Endothelial cell (in vitro differentiated cells): ENCODE results near the gene ALDH3A2. TPM values are rescaled to one million over a fixed set of nuclear protein-coding genes. Genes with fewer than 3 reads are reported as not detected.

Experiments used
- DNase-seq: peaks from one replicate; pipeline ENCODE4 v3.0.0; 2021; ENCODE audit warnings: low spot score
- H3K27ac Mint-ChIP-seq: one replicate; pipeline ENCODE4 v1.8.0; 2021; ENCODE audit warnings: mixed read lengths, inconsistent platforms; ENCODE audit not compliant: unreplicated experiment
- H3K27me3 Mint-ChIP-seq: one replicate; pipeline ENCODE4 v1.8.0; 2021; ENCODE audit warnings: mild to moderate bottlenecking, moderate library complexity, mixed read lengths, inconsistent platforms; ENCODE audit not compliant: unreplicated experiment
- H3K36me3 Mint-ChIP-seq: one replicate; pipeline ENCODE4 v1.8.0; 2021; ENCODE audit warnings: mild to moderate bottlenecking, low read depth, mixed read lengths, inconsistent platforms; ENCODE audit not compliant: unreplicated experiment
- H3K4me1 Mint-ChIP-seq: one replicate; pipeline ENCODE4 v1.8.0; 2021; ENCODE audit warnings: mild to moderate bottlenecking, mixed read lengths, inconsistent platforms; ENCODE audit not compliant: unreplicated experiment
- H3K4me3 Mint-ChIP-seq: one replicate; pipeline ENCODE4 v1.8.0; 2021; ENCODE audit warnings: mild to moderate bottlenecking, mixed read lengths, inconsistent platforms; ENCODE audit not compliant: unreplicated experiment
- H3K9me3 Mint-ChIP-seq: one replicate; pipeline ENCODE4 v1.8.0; 2021; ENCODE audit warnings: mixed read lengths, inconsistent platforms; ENCODE audit not compliant: unreplicated experiment
- CTCF ChIP-seq: fragments of 200-600 bp; sonication (generic); IDR thresholded peaks from one replicate; pipeline ENCODE4 v1.5.0; 2021; ENCODE audit warnings: antibody characterized with exemption; ENCODE audit not compliant: unreplicated experiment
- total RNA-seq: library from RNA; stranded (reverse); fragmentation: NEBNext Ultra II Directional; extraction: Animal tissue kit (Norgen Biotek cat#: 25700); gene quantifications from one replicate; pipeline ENCODE4 v1.2.1, GENCODE V29; 2021; ENCODE audit not compliant: unreplicated experiment

Gene ALDH3A2
- total RNA-seq, 1 donor from 2014 or later = 21.0 TPM

- no peak overlapping the region for H3K4me3 Mint-ChIP-seq
- peaks cover 19% of the 10 kb centered on the region for H3K36me3 Mint-ChIP-seq
- H3K27me3 Mint-ChIP-seq = no peaks in the 10 kb centered on the region
- peaks cover 18% of the 10 kb centered on the region for H3K9me3 Mint-ChIP-seq
- TF ChIP-seq CTCF = no peak
- H3K4me1 Mint-ChIP-seq = no peaks in the 10 kb centered on the region
- no peak for DNase-seq
- H3K27ac Mint-ChIP-seq = no peak overlapping the region
These were observed 30.5 kb upstream of the ALDH3A2 start for GRCh38 chr17:19618015-19618414.

GRCh38 chr17:19619705-19620325, 28.7 kb upstream of the ALDH3A2 start:
- no peak for TF ChIP-seq CTCF
- peaks cover 19% of the 10 kb centered on the region for H3K36me3 Mint-ChIP-seq
- no peaks in the 10 kb centered on the region for H3K27me3 Mint-ChIP-seq
- DNase-seq = no peak
- no peaks in the 10 kb centered on the region for H3K4me1 Mint-ChIP-seq
- no peak overlapping the region for H3K27ac Mint-ChIP-seq
- H3K9me3 Mint-ChIP-seq = peaks cover 18% of the 10 kb centered on the region
- no peak overlapping the region for H3K4me3 Mint-ChIP-seq

GRCh38 chr17:19621697-19622096, 26.9 kb upstream of the ALDH3A2 start:
- TF ChIP-seq CTCF = no peak
- Mint-ChIP-seq H3K4me3 (no peak overlapping the region), H3K36me3 (peaks cover 18% of the 10 kb centered on the region), H3K27ac (no peak overlapping the region), H3K27me3 (no peaks in the 10 kb centered on the region), H3K9me3 (peaks cover 18% of the 10 kb centered on the region), H3K4me1 (no peaks in the 10 kb centered on the region)
- DNase-seq = no peak

GRCh38 chr17:19626079-19626478, 22.5 kb upstream of the ALDH3A2 start:
- no peaks in the 10 kb centered on the region for H3K36me3 Mint-ChIP-seq
- no peaks in the 10 kb centered on the region for H3K9me3 Mint-ChIP-seq
- H3K27me3 Mint-ChIP-seq = no peaks in the 10 kb centered on the region
- no peak overlapping the region for H3K4me3 Mint-ChIP-seq
- no peak for DNase-seq
- TF ChIP-seq CTCF = no peak
- H3K27ac Mint-ChIP-seq = no peak overlapping the region
- H3K4me1 Mint-ChIP-seq = no peaks in the 10 kb centered on the region

- no peaks in the 10 kb centered on the region for H3K27me3 Mint-ChIP-seq
- H3K9me3 Mint-ChIP-seq = no peaks in the 10 kb centered on the region
- H3K36me3 Mint-ChIP-seq = no peaks in the 10 kb centered on the region
- no peak for DNase-seq
- no peak overlapping the region for H3K4me3 Mint-ChIP-seq
- no peaks in the 10 kb centered on the region for H3K4me1 Mint-ChIP-seq
- no peak for TF ChIP-seq CTCF
- H3K27ac Mint-ChIP-seq = no peak overlapping the region
These were observed 19.1 kb upstream of the ALDH3A2 start for GRCh38 chr17:19629449-19629848.
